Measurements from ENCODE around the gene GDPD5. TPM values are rescaled to one million over a fixed set of nuclear protein-coding genes. Genes with fewer than 3 reads are reported as not detected.

The GDPD5 gene
- total and polyA plus RNA-seq, 2 donors (not counting 3 experiments of a cell fraction or from before 2014, with no cell fraction given): 60.2 to 79.2 TPM

- CTCF ChIA-PET: interaction anchor here (1.3 to 2.5 kb wide), 3 partner anchors 25 to 76 kb away, joined by 5 to 7 read pairs (median 6); no protein-coding TSS in a partner anchor
- intact Hi-C loops (cut with micrococcal nuclease): no loop called here
- Histone ChIP-seq H3K4me2 (ENCODE audit: insufficient read depth, low read length) (no peak overlapping the region), H3K27me3 (ENCODE audit: control insufficient read depth in 2 of 2, insufficient read depth in 2 of 2, low read length in 2 of 2) (no peaks in the 10 kb centered on the region), H3K4me1 (ENCODE audit: control insufficient read depth, extremely low read depth, insufficient read depth, low read length) (peaks cover 19% of the 10 kb centered on the region), H3K79me2 (ENCODE audit: control insufficient read depth, insufficient read depth, low read length) (no peaks in the 10 kb centered on the region), H3K36me3 (ENCODE audit: control insufficient read depth in 2 of 2, extremely low read depth in 1 of 2, insufficient read depth in 2 of 2, low read length in 2 of 2) (peaks cover 0 to 4% of the 10 kb centered on the region in 2 experiments), H3K4me3 (replicated peaks in 1 of 3; ENCODE audit: insufficient read depth in 1 of 3, low read depth in 1 of 3, low read length in 3 of 3) (no peak overlapping the region), H3K9me1 (replicated peaks; ENCODE audit: control insufficient read depth, extremely low read depth, insufficient read depth, low read length) (no peaks in the 10 kb centered on the region), H4K20me1 (replicated peaks; ENCODE audit: control insufficient read depth, extremely low read depth, insufficient read depth, low read length) (no peaks in the 10 kb centered on the region), H3K9me3 (replicated peaks; ENCODE audit: control insufficient read depth, insufficient read depth, low read length) (no peaks in the 10 kb centered on the region), H3K27ac (ENCODE audit: insufficient read depth, low read depth, low read length) (no peak overlapping the region), H3K9ac (replicated peaks; ENCODE audit: extremely low read depth, insufficient read depth, low read length) (no peak overlapping the region), H2AFZ (ENCODE audit: low read depth, low read length) (no peak overlapping the region)
- no peak for TF ChIP-seq EZH2 (IDR thresholded peaks at IDR 0.05; ENCODE audit: borderline replicate concordance, low read depth, low read length, severe bottlenecking)
- no peak for TF ChIP-seq MYC (IDR thresholded peaks at IDR 0.05; ENCODE audit: low read depth, low read length)
- TF ChIP-seq JUN (IDR thresholded peaks at IDR 0.05; ENCODE audit: borderline replicate concordance, insufficient read depth, insufficient read length, low read depth): no peak
- no peak for TF ChIP-seq FOS (IDR thresholded peaks at IDR 0.05; ENCODE audit: borderline replicate concordance, insufficient read depth, low read length)
- TF ChIP-seq POLR2AphosphoS5 (IDR thresholded peaks at IDR 0.05; ENCODE audit: insufficient read depth, low read depth, low read length): no peak
- TF ChIP-seq POLR2A (IDR thresholded peaks at IDR 0.05; ENCODE audit: low read depth, low read length): no peak
- no peak for TF ChIP-seq CTCF (IDR thresholded peaks at IDR 0.05; ENCODE audit: extremely low read depth in 1 of 2, insufficient read depth in 1 of 2, low read depth in 1 of 2, low read length in 2 of 2)
- no peak for TF ChIP-seq GATA2 (IDR thresholded peaks at IDR 0.05; ENCODE audit: insufficient read depth, insufficient read length, low read depth, low read length)
- no peak for TF ChIP-seq MAX (IDR thresholded peaks at IDR 0.05; ENCODE audit: insufficient read depth, insufficient read length)
- POLR2A ChIA-PET: no interaction called here
- DNase-seq (ENCODE audit: low read depth, low spot score) (no peak), FAIRE-seq (no peak)
- dilution Hi-C loops (cut with MboI; ENCODE audit: extremely low pct_ligation_motif_present, low sequenced_read_pairs): loop anchor here (5.0 kb wide), 1 partner anchor 33 kb away; no protein-coding TSS in a partner anchor
- no TSS peak for BruUV-seq (replicated peaks)
Observed at GRCh38 chr11:75520688-75521087, 5.1 kb downstream of the GDPD5 start.

Measured in endothelial cell of umbilical vein (primary cell).